Ishikawa (cell line): Measurements from ENCODE around the gene CENPS.

Experiments
- EGR1 ChIP-seq: IDR thresholded peaks from 2 replicates; pipeline ENCODE4 v1.6.1; 2012
- FOXM1 ChIP-seq: IDR thresholded peaks from 2 replicates; pipeline ENCODE4 v1.6.1; 2012; ENCODE audit warnings: low read depth, borderline replicate concordance
- YY1 ChIP-seq: IDR thresholded peaks from 2 replicates; pipeline ENCODE4 v1.6.1; 2012; ENCODE audit warnings: low read depth

GRCh38 chr1:10407201-10407600 is 23.0 kb upstream of the CENPS start:
- TF ChIP-seq YY1 (no peak), EGR1 (no peak), FOXM1 (no peak)
